H9 (cell line): Measurements from ENCODE around the gene JAML. TPM values are rescaled to one million over a fixed set of nuclear protein-coding genes. Genes with fewer than 3 reads are reported as not detected.

Experiments
- DNase-seq: peaks from one replicate; pipeline ENCODE4 v3.0.0-alpha.2; 2017
- H2AFZ ChIP-seq: one replicate; pipeline ENCODE4 v1.6.1; 2013; ENCODE audit warnings: mild to moderate bottlenecking, low read length, control low read depth, moderate library complexity
- H2AK5ac ChIP-seq: 2 replicates; pipeline ENCODE4 v1.6.1; 2013; ENCODE audit warnings: low read length, control low read depth, mixed read lengths; ENCODE audit not compliant: insufficient read length
- H2BK120ac ChIP-seq: one replicate; pipeline ENCODE4 v1.6.1; 2013; ENCODE audit warnings: low read depth, mild to moderate bottlenecking, low read length, control low read depth, inconsistent platforms; ENCODE audit not compliant: poor library complexity, severe bottlenecking
- H2BK12ac ChIP-seq: 2 replicates; pipeline ENCODE4 v1.6.1; 2013; ENCODE audit warnings: low read length, control low read depth, mixed read lengths, low read depth; ENCODE audit not compliant: insufficient read length
- H2BK15ac ChIP-seq: 2 replicates; pipeline ENCODE4 v1.6.1; 2013; ENCODE audit warnings: low read depth, low read length, control low read depth
- H2BK20ac ChIP-seq: one replicate; pipeline ENCODE4 v1.6.1; 2013; ENCODE audit warnings: low read depth, mild to moderate bottlenecking, low read length, control low read depth, inconsistent platforms; ENCODE audit not compliant: poor library complexity, severe bottlenecking
- H2BK5ac ChIP-seq: 2 replicates; pipeline ENCODE4 v1.6.1; 2013; ENCODE audit warnings: low read length, control low read depth, mixed read lengths; ENCODE audit not compliant: insufficient read length
- H3K14ac ChIP-seq: 2 replicates; pipeline ENCODE4 v1.6.1; 2013; ENCODE audit warnings: low read length, control low read depth; ENCODE audit not compliant: insufficient read depth
- H3K18ac ChIP-seq: 2 replicates; pipeline ENCODE4 v1.6.1; 2013; ENCODE audit warnings: low read depth, mild to moderate bottlenecking, mixed read lengths, low read length, control low read depth; ENCODE audit not compliant: insufficient read length
- H3K23ac ChIP-seq: 2 replicates; pipeline ENCODE4 v1.6.1; 2013; ENCODE audit warnings: low read length, control low read depth, mixed read lengths, low read depth; ENCODE audit not compliant: insufficient read length
- H3K23me2 ChIP-seq: 2 replicates; pipeline ENCODE4 v1.6.1; 2013; ENCODE audit warnings: low read depth, mild to moderate bottlenecking, mixed read lengths, low read length, control low read depth; ENCODE audit not compliant: insufficient read length, poor library complexity, severe bottlenecking
- H3K27ac ChIP-seq: 2 replicates; pipeline ENCODE4 v1.5.1; 2013; ENCODE audit warnings: low read length, control low read depth, mixed read lengths, low read depth; ENCODE audit not compliant: insufficient read length
- H3K27me3 ChIP-seq: 2 replicates; pipeline ENCODE4 v1.6.1; 2013; ENCODE audit warnings: low read length, control low read depth, inconsistent platforms; ENCODE audit not compliant: insufficient read depth
- H3K4ac ChIP-seq: 2 replicates; pipeline ENCODE4 v1.6.1; 2013; ENCODE audit warnings: low read depth, mild to moderate bottlenecking, control low read depth, inconsistent platforms, low read length, moderate library complexity
- H3K4me1 ChIP-seq: 2 replicates; pipeline ENCODE4 v1.6.1; 2013; ENCODE audit warnings: low read length, control low read depth, inconsistent platforms; ENCODE audit not compliant: insufficient read depth
- H3K4me2 ChIP-seq: 2 replicates; pipeline ENCODE4 v1.6.1; 2013; ENCODE audit warnings: low read length, control low read depth, mixed read lengths; ENCODE audit not compliant: insufficient read length, insufficient read depth
- H3K56ac ChIP-seq: 2 replicates; pipeline ENCODE4 v1.6.1; 2013; ENCODE audit warnings: low read depth, mild to moderate bottlenecking, mixed read lengths, low read length, control low read depth; ENCODE audit not compliant: insufficient read length
- H3K79me1 ChIP-seq: 2 replicates; pipeline ENCODE4 v1.6.1; 2013; ENCODE audit warnings: low read depth, mild to moderate bottlenecking, moderate library complexity, low read length, control low read depth, inconsistent platforms; ENCODE audit not compliant: insufficient read depth, poor library complexity, severe bottlenecking
- H3K79me2 ChIP-seq: 2 replicates; pipeline ENCODE4 v1.6.1; 2013; ENCODE audit warnings: low read length, control low read depth, inconsistent platforms; ENCODE audit not compliant: insufficient read depth
- H3K9ac ChIP-seq: 2 replicates; pipeline ENCODE4 v1.6.1; 2013; ENCODE audit warnings: low read length, control low read depth, mixed read lengths; ENCODE audit not compliant: insufficient read length; ENCODE audit errors: extremely low read depth
- H3K9me3 ChIP-seq: one replicate; pipeline ENCODE4 v1.6.1; 2013; ENCODE audit warnings: low read depth, low read length, inconsistent platforms; ENCODE audit not compliant: control insufficient read depth
- H3T11ph ChIP-seq: one replicate; pipeline ENCODE4 v1.6.1; 2013; ENCODE audit warnings: mild to moderate bottlenecking, low read length, control low read depth, inconsistent platforms
- H4K20me1 ChIP-seq: one replicate; pipeline ENCODE4 v1.6.1; 2013; ENCODE audit not compliant: control insufficient read depth, insufficient read length, insufficient read depth
- H4K5ac ChIP-seq: 2 replicates; pipeline ENCODE4 v1.6.1; 2013; ENCODE audit warnings: low read depth, mild to moderate bottlenecking, mixed read lengths, low read length, control low read depth; ENCODE audit not compliant: insufficient read length
- H4K8ac ChIP-seq: replicated peaks from 2 replicates; pipeline ENCODE4 v1.6.1; 2013; ENCODE audit warnings: low read length, control low read depth, mixed read lengths, low read depth; ENCODE audit not compliant: insufficient read length
- H4K91ac ChIP-seq: 2 replicates; pipeline ENCODE4 v1.6.1; 2013; ENCODE audit warnings: low read depth, mild to moderate bottlenecking, moderate library complexity, mixed read lengths, low read length, control low read depth; ENCODE audit not compliant: insufficient read length
- H3K27ac Mint-ChIP-seq, 3 experiments: 2 replicates in 2 of 3; 3 replicates in 1 of 3; pipeline ENCODE4 v1.8.0; 2020 to 2021; ENCODE audit warnings: mixed read lengths in 3 of 3, mild to moderate bottlenecking in 1 of 3, moderate library complexity in 1 of 3
- H3K27me3 Mint-ChIP-seq: 2 replicates; pipeline ENCODE4 v1.8.0; 2021; ENCODE audit warnings: low read depth, mild to moderate bottlenecking, moderate library complexity, mixed read lengths
- H3K36me3 Mint-ChIP-seq, 3 experiments: 2 replicates in 2 of 3; 3 replicates in 1 of 3; pipeline ENCODE4 v1.8.0; 2020 to 2021; ENCODE audit warnings: low read depth in 3 of 3, mixed read lengths in 3 of 3; ENCODE audit not compliant: insufficient read depth in 1 of 3
- H3K4me1 Mint-ChIP-seq, 2 experiments: 2 replicates each; pipeline ENCODE4 v1.8.0; 2020; ENCODE audit warnings: mixed read lengths in 2 of 2
- H3K4me3 Mint-ChIP-seq, 2 experiments: 2 replicates in 1 of 2; 3 replicates in 1 of 2; pipeline ENCODE4 v1.8.0; 2020 to 2021; ENCODE audit warnings: mild to moderate bottlenecking in 2 of 2, mixed read lengths in 2 of 2, moderate library complexity in 1 of 2
- H3K9me3 Mint-ChIP-seq, 2 experiments: 2 replicates in 1 of 2; 3 replicates in 1 of 2; pipeline ENCODE4 v1.8.0; 2020; ENCODE audit warnings: mild to moderate bottlenecking in 2 of 2, mixed read lengths in 2 of 2, moderate library complexity in 1 of 2
- CTCF ChIP-seq: fragments of 200-600 bp; sonication (generic); conservative IDR thresholded peaks from 3 replicates; pipeline ENCODE4 v1.8.0; 2021; ENCODE audit warnings: antibody characterized with exemption, mild to moderate bottlenecking
- WGBS: extraction: QIAGEN DNeasy Blood & Tissue Kit; methylation state at CpG from one replicate; pipeline ENCODE4 v1.1.7; 2013; ENCODE audit warnings: missing lambda C conversion rate, low lambda C conversion rate, mixed read lengths; ENCODE audit not compliant: insufficient read length; ENCODE audit errors: extremely low coverage; 5-methylcytosine and 5-hydroxymethylcytosine counted together
- total RNA-seq: library from RNA; stranded (reverse); gene quantifications from 2 replicates; pipeline ENCODE4 v1.2.1, GENCODE V29; 2021

Gene JAML
- total RNA-seq, 1 experiment from 2014 or later, result 0.48 TPM

GRCh38 chr11:118230088-118230487 lies 5.3 kb upstream of the JAML start:
- no peak for DNase-seq
- Histone ChIP-seq H3K23ac (no peak overlapping the region), H3T11ph (no peak overlapping the region), H3K56ac (no peak overlapping the region), H3K23me2 (no peaks in the 10 kb centered on the region), H2BK20ac (no peak overlapping the region), H3K4ac (no peak overlapping the region), H3K27ac (no peak overlapping the region), H2BK12ac (no peak overlapping the region), H4K8ac (no peak overlapping the region), H3K79me1 (no peaks in the 10 kb centered on the region), H2BK15ac (no peak overlapping the region), H3K4me2 (no peak overlapping the region), H3K14ac (no peak overlapping the region), H3K79me2 (no peaks in the 10 kb centered on the region), H3K18ac (no peak overlapping the region), H4K5ac (no peak overlapping the region), H3K4me1 (no peaks in the 10 kb centered on the region), H4K20me1 (no peaks in the 10 kb centered on the region), H3K9me3 (no peaks in the 10 kb centered on the region), H4K91ac (no peak overlapping the region), H3K9ac (no peak overlapping the region), H2AFZ (no peak overlapping the region), H2BK120ac (no peak overlapping the region), H2AK5ac (no peak overlapping the region), H3K27me3 (no peaks in the 10 kb centered on the region), H2BK5ac (no peak overlapping the region)
- H3K4me3 Mint-ChIP-seq, result no peak overlapping the region
- H3K4me1 Mint-ChIP-seq, result no peaks in the 10 kb centered on the region
- no peak for TF ChIP-seq CTCF
- H3K27ac Mint-ChIP-seq, result no peak overlapping the region
- no peaks in the 10 kb centered on the region for H3K36me3 Mint-ChIP-seq
- H3K27me3 Mint-ChIP-seq, result peaks cover 8% of the 10 kb centered on the region
- WGBS, result no CpG with 5 or more reads among the region's 3 CpGs
- no peaks in the 10 kb centered on the region for H3K9me3 Mint-ChIP-seq
